Transverse colon (tissue), 4 donors: ENCODE measurements around the gene DCLRE1C.

Source experiments
- POLR2A ChIP-seq: fragments of 450-650 bp; IDR thresholded peaks from one replicate; pipeline ENCODE4 v1.6.1; 2016; ENCODE audit warnings: antibody characterized with exemption, mild to moderate bottlenecking, moderate library complexity
- POLR2AphosphoS5 ChIP-seq, 3 donors: sonication (generic); formaldehyde crosslinking; IDR thresholded peaks; one replicate each; pipeline ENCODE4 v1.6.1; 2016; ENCODE audit warnings: antibody characterized with exemption in 3 of 3
- TF ChIP-seq, protein P1 (sequence below), 5 experiments: fragments of 200-600 bp in 3 of 5; fragments of 450-650 bp in 2 of 5; sonication (generic) in 3 of 5; IDR thresholded peaks; 1 replicate in 2 of 5; 2 replicates in 3 of 5; pipeline ENCODE4 v1.5.1; 2016 to 2017; ENCODE audit warnings: antibody characterized with exemption in 5 of 5, inconsistent platforms in 3 of 5, mild to moderate bottlenecking in 2 of 5, moderate library complexity in 1 of 5

GRCh38 chr10:14925268-14925667 lies 28.6 kb downstream of the DCLRE1C start:
- TF ChIP-seq POLR2A (no peak), POLR2AphosphoS5 (IDR thresholded peaks at IDR 0.05) (no peak)
- TF ChIP-seq, protein P1, sequence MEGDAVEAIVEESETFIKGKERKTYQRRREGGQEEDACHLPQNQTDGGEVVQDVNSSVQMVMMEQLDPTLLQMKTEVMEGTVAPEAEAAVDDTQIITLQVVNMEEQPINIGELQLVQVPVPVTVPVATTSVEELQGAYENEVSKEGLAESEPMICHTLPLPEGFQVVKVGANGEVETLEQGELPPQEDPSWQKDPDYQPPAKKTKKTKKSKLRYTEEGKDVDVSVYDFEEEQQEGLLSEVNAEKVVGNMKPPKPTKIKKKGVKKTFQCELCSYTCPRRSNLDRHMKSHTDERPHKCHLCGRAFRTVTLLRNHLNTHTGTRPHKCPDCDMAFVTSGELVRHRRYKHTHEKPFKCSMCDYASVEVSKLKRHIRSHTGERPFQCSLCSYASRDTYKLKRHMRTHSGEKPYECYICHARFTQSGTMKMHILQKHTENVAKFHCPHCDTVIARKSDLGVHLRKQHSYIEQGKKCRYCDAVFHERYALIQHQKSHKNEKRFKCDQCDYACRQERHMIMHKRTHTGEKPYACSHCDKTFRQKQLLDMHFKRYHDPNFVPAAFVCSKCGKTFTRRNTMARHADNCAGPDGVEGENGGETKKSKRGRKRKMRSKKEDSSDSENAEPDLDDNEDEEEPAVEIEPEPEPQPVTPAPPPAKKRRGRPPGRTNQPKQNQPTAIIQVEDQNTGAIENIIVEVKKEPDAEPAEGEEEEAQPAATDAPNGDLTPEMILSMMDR (IDR thresholded peaks at IDR 0.05), result no peak
